ENCODE results near the gene FGF11.
A peak's percentile ranks its signal among the peaks of the same experiment; 100 is the strongest.

FGF11 gene

DNA sequence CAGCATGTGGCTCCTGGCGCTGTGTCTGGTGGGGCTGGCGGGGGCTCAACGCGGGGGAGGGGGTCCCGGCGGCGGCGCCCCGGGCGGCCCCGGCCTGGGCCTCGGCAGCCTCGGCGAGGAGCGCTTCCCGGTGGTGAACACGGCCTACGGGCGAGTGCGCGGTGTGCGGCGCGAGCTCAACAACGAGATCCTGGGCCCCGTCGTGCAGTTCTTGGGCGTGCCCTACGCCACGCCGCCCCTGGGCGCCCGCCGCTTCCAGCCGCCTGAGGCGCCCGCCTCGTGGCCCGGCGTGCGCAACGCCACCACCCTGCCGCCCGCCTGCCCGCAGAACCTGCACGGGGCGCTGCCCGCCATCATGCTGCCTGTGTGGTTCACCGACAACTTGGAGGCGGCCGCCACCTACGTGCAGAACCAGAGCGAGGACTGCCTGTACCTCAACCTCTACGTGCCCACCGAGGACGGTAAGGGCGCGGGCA is 31.0 kb upstream of the FGF11 start:
- DNase-seq, result no peak

- no peak for DNase-seq
Measured at GRCh38 chr17:7408863-7409262, 30.4 kb upstream of the FGF11 start.

DNA sequence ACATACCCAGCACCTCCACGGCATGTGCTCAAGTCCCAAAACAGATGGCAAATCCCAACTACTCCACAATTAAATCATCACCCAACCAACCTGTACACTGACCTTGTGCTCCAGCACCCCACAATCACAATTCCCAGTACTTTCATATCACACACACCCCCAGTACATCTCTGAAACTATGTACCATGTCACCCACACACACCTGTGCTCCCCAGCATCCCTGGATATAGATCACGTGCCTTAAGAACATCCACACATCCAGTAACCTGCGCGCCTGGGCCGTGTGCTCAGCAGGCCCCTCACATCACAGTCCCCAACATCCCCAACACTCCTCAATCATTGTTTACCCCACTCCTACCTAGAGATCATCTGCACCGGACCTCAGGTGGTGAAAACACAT is 29.6 kb upstream of the FGF11 start:
- no peak for DNase-seq

DNA sequence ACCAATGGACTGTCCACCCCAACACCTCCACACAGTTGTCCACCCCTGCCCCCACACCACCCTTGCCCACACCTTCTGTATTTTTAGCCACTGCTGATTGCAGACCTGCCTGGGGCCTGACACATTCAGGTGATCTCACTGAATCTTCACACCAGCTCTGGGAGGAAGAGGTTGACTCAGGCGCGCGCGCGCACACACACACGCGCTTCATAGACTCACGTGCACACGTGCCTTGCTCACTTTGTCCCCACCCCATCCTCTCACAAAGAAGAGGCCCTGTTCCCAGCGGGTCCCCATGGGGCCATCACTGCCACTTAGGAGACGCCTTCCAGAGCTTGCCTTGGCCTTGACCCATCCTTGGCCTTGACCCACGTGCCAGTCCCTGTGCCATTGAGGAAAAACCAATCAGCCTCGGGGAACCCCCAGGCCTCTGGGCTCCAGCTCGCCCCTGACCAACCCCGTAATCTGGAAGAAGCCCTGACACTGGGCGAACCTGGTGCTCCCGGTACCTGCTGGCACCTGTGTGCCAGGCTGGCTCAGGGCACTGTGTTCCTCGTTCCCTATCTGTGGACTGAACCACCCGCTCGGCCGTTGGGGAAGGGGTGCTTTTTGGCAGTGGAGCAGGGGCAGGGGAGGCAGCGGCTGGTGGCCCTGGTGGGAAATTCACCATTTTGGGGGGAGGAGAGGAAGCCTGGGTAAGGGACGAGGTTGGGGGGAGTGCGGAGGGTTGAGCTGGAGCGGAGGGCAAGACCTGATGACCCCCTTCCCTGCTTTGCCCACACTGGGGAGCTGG is 28.5 kb upstream of the FGF11 start:
- no peak for DNase-seq

- no peak for DNase-seq
Measured at GRCh38 chr17:7411427-7411750, 27.9 kb upstream of the FGF11 start.

GRCh38 chr17:7413346-7413985 is 25.8 kb upstream of the FGF11 start:
- DNase-seq, result peak in 1 of 14 donors; percentile 27

DNA sequence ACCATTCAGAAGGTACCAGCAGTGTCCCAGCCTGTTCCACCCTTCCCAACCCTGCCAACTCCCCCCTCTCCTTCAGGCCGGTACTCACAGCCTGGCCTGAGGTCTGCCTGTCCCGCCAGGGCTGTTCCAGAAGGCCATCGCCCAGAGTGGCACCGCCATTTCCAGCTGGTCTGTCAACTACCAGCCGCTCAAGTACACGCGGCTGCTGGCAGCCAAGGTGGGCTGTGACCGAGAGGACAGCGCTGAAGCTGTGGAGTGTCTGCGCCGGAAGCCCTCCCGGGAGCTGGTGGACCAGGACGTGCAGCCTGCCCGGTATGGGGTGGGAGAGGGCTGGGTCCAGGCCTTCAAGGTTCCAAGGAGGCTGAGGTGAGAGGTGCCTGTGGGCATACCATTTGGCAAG is 24.5 kb upstream of the FGF11 start:
- DNase-seq, result no peak

- DNase-seq, result no peak
Measured at GRCh38 chr17:7415784-7416183, 23.5 kb upstream of the FGF11 start.

DNA sequence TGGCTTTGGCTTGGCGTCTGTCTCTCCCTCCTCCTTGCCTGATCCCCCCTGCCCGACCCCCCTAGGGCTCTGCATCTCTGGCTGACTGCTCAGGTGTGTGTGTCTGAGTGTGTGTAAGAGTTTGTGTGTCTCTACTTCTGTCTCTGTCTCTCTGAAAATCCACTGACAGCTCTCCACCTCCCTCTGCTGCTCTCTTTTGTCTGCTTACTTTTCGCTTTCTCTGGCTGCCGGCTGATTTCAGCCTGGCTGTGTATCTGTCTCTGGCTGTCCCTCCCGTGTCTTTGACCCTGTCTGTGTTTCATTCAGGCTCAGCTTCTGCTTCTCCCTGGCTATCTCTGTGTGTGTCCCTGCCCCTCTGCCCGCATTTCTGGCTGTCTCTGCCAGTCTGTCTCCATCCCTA is 23.0 kb upstream of the FGF11 start:
- DNase-seq, result no peak

- DNase-seq, result no peak
Measured at GRCh38 chr17:7417056-7417655, 22.2 kb upstream of the FGF11 start.

DNA sequence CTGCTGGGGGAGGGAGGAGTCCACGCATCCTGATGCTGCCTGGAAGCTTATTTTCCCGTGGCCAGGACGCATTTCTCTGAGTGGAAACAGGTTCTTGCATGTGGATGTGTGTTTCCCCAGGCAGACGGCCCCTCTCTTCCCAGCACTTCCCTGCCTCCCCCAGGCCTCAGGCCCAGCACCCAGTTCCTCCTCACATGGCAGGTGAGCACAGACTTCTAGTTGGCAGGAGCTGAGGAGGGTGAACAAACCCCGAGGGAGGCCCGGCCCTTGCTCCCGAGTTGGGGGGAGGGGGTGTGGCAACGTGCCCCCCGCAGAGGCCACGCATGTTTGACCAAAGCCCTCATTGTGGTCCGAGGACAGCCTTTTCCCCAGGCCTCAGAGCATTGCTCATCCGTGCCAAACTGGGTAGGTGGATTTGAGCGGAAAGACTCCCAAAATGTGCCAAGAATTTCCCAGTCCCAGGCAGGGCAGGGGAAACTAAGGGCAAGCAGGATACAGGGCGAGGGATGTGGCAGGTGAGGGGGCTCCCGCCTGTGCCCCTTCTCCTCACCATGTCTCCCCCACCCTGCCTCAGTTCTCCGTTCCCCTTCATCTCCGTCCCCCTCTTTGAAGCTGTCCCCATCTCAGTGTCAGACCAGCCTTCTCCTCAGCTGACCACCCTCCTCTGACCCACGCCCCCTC is 20.7 kb upstream of the FGF11 start:
- DNase-seq, result peak in 1 of 14 donors; percentile 16

- no peak for DNase-seq
Measured at GRCh38 chr17:7419819-7420610, 19.3 kb upstream of the FGF11 start, which contains the start of gene SPEM1. Gene SPEM1, plus strand, starts transcription at chr17:7420324. Its CDS starts 61 bp downstream, at chr17:7420385.

DNA sequence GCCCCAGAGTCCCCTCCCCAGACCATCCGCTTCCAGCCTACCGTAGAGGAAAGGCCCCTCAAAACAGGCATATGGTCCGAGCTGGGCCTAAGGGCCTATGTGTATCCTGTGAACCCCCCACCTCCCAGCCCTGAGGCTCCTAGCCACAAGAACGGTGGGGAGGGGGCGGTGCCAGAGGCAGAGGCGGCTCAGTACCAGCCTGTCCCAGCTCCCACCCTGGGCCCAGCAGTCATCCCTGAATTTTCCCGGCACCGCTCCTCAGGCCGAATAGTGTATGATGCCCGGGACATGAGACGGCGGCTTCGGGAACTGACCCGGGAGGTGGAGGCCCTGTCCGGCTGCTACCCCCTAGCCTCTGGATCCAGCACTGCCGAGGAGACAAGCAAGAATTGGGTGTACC is 18.1 kb upstream of the FGF11 start:
- DNase-seq, result no peak

DNA sequence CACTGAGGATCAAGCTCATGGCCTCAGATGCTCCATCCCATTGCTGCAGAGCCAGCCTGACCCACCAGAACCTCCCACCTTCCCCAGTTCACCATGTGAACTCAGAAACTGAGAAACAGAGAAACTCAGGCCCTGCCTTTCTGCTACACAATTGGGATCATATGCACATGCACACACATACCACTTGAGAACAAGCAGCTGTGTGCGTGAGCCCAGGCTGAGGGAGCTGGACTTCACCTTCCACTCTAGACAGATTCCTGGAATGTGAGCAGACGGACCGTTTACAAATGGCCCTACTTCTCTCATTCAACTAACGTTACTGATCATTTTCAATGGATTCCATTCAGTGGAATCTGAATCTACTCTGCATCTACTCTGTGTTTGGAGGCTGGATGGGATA is 15.6 kb upstream of the FGF11 start:
- DNase-seq, result no peak

GRCh38 chr17:7425316-7425715 is 14.0 kb upstream of the FGF11 start, which contains the start of gene SPEM2:
Gene SPEM2, plus strand, starts transcription at chr17:7425616. Its CDS starts 73 bp downstream, at chr17:7425689.
- no peak for DNase-seq

GRCh38 chr17:7425756-7426155 is 13.6 kb upstream of the FGF11 start:
- no peak for DNase-seq

- DNase-seq, result no peak
Measured at GRCh38 chr17:7426203-7426863, 13.0 kb upstream of the FGF11 start.

DNA sequence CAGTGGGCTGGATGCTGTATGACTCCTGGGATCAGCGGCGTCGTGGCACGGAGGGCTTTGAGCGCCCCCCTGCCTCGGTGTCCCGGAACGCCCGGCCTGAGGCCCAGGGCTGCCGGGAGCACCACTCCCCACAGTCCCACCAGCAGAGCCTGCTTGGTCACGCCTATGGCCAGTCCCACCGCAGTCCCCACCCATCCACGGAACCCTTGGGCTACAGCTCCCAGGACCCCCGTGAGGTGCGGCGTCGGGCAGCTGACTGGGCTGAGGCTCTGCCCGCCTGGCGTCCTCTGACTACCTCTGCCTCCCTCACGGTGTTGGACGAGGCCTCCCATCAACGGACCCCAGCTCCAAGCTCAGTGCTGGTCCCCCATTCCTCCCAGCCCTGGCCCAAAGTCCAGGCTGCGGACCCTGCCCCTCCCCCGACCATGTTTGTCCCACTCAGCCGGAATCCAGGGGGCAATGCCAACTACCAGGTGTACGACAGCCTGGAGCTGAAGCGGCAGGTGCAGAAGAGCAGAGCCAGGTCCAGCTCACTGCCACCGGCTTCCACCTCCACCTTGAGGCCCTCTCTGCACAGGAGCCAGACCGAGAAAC is 12.3 kb upstream of the FGF11 start:
- no peak for DNase-seq

GRCh38 chr17:7427549-7427948 is 11.8 kb upstream of the FGF11 start:
- DNase-seq, result no peak

DNA sequence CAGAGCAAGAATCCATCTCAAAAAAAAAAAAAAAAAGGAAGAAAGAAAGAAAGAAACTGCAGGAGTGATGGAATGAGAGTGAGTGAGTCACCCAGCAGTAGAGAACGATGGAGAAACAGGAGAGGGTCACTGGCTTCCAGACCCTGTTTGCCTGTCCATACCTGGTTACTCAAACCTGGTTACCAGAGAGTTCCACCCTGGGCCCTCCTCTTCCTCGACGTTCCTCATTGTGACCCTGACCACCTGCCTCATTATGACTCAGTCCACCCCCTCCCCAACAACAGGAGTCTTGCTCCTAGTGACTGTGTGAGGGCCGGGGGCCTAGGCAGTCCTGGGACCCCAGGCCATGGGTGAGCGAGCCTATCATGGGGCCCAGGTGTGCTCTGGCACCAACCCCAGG is 10.8 kb upstream of the FGF11 start, which contains the start of gene SPEM3:
SPEM3 (plus strand) TSS at position 301 of the 400 bp plus-strand sequence; CDS start at position 347, 46 bp downstream.
- no peak for DNase-seq

GRCh38 chr17:7429722-7430121 is 9.6 kb upstream of the FGF11 start:
- DNase-seq, result no peak
